Calu3 (cell line): Measurements from ENCODE around the gene EWSR1. TPM values are rescaled to one million over a fixed set of nuclear protein-coding genes. Genes with fewer than 3 reads are reported as not detected.

Experiments
- BruUV-seq: library from RNA; stranded (reverse); fragments of 400-500 nt; replicated peaks from 2 replicates; lab custom pipeline; 2021; lab: Mats Ljungman, UMichigan
- CTCF ChIA-PET: fragments of 300-600 bp; sonication (Branson Sonifier 250); formaldehyde crosslinking; loops from one replicate; lab custom pipeline; 2022; ENCODE audit warnings: antibody characterized with exemption; lab: Charles Lee
- DNase-seq: peaks from one replicate; pipeline ENCODE4 v3.0.0; 2022
- H3K27ac Mint-ChIP-seq: one replicate; pipeline ENCODE4 v1.8.0; 2022; ENCODE audit warnings: mixed read lengths; ENCODE audit not compliant: unreplicated experiment
- H3K27me3 Mint-ChIP-seq: one replicate; pipeline ENCODE4 v1.8.0; 2022; ENCODE audit warnings: mixed read lengths; ENCODE audit not compliant: unreplicated experiment
- H3K36me3 Mint-ChIP-seq: one replicate; pipeline ENCODE4 v1.8.0; 2022; ENCODE audit warnings: mild to moderate bottlenecking, moderate library complexity, mixed read lengths; ENCODE audit not compliant: insufficient read depth, unreplicated experiment
- H3K4me1 Mint-ChIP-seq: one replicate; pipeline ENCODE4 v1.8.0; 2022; ENCODE audit warnings: mild to moderate bottlenecking, low read depth, mixed read lengths; ENCODE audit not compliant: unreplicated experiment
- H3K4me3 Mint-ChIP-seq: one replicate; pipeline ENCODE4 v1.8.0; 2022; ENCODE audit warnings: mild to moderate bottlenecking, low read depth, moderate library complexity, mixed read lengths; ENCODE audit not compliant: unreplicated experiment
- H3K9me3 Mint-ChIP-seq: one replicate; pipeline ENCODE4 v1.8.0; 2022; ENCODE audit warnings: low read depth, mixed read lengths; ENCODE audit not compliant: unreplicated experiment
- intact Hi-C: fragments of 100-400 bp; cut with micrococcal nuclease; formaldehyde crosslinking; loops from one replicate; pipeline ENCODE4 v1.10.0; 2022; ENCODE audit not compliant: unreplicated experiment
- total RNA-seq: library from RNA; stranded (reverse); gene quantifications from 2 replicates; pipeline ENCODE4 v1.2.3, GENCODE V29; 2022
- TF ChIP-seq, protein P1 (sequence below): fragments of 200-600 bp; IDR thresholded peaks from one replicate; pipeline ENCODE4 v1.8.0; 2022; ENCODE audit warnings: antibody characterized with exemption; ENCODE audit not compliant: unreplicated experiment

EWSR1 gene
- total RNA-seq, 1 experiment from 2014 or later: 374 TPM

DNA sequence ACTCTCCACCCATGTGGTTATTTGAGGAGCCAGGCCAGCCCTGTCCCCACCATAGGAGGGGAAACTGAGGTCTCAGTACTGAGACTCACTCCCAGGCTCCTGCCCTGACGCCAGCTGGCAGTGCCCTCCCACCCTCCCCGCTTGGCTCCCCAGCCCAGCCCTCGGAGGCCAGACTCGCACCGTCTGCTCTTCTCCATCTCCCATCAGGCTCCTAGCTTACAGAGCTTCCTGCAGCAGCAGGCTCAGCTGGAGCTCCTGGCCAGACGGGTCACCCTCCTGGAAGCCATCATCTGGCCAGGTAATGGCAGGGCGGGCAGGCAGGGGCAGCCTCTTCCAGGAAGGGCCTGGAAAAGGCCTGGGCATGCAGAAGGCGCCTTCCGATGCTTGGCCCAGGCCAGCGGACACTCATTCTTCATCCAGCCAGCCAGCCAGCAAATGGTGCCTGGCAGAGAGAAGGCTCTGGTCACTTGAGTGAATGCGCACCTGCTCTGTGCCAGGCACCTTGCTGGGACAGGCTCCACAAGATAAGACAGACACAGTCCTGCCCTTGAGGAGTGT lies 12.9 kb upstream of the EWSR1 start:
- Mint-ChIP-seq H3K4me3 (no peak overlapping the region), H3K9me3 (no peaks in the 10 kb centered on the region), H3K36me3 (peaks cover 19% of the 10 kb centered on the region), H3K27me3 (peaks cover 27% of the 10 kb centered on the region), H3K4me1 (no peaks in the 10 kb centered on the region), H3K27ac (no peak overlapping the region)
- intact Hi-C loops: no loop called here
- no TSS peak for BruUV-seq
- TF ChIP-seq, protein P1, sequence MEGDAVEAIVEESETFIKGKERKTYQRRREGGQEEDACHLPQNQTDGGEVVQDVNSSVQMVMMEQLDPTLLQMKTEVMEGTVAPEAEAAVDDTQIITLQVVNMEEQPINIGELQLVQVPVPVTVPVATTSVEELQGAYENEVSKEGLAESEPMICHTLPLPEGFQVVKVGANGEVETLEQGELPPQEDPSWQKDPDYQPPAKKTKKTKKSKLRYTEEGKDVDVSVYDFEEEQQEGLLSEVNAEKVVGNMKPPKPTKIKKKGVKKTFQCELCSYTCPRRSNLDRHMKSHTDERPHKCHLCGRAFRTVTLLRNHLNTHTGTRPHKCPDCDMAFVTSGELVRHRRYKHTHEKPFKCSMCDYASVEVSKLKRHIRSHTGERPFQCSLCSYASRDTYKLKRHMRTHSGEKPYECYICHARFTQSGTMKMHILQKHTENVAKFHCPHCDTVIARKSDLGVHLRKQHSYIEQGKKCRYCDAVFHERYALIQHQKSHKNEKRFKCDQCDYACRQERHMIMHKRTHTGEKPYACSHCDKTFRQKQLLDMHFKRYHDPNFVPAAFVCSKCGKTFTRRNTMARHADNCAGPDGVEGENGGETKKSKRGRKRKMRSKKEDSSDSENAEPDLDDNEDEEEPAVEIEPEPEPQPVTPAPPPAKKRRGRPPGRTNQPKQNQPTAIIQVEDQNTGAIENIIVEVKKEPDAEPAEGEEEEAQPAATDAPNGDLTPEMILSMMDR: no peak
- no peak for DNase-seq
- CTCF ChIA-PET: no interaction called here

DNA sequence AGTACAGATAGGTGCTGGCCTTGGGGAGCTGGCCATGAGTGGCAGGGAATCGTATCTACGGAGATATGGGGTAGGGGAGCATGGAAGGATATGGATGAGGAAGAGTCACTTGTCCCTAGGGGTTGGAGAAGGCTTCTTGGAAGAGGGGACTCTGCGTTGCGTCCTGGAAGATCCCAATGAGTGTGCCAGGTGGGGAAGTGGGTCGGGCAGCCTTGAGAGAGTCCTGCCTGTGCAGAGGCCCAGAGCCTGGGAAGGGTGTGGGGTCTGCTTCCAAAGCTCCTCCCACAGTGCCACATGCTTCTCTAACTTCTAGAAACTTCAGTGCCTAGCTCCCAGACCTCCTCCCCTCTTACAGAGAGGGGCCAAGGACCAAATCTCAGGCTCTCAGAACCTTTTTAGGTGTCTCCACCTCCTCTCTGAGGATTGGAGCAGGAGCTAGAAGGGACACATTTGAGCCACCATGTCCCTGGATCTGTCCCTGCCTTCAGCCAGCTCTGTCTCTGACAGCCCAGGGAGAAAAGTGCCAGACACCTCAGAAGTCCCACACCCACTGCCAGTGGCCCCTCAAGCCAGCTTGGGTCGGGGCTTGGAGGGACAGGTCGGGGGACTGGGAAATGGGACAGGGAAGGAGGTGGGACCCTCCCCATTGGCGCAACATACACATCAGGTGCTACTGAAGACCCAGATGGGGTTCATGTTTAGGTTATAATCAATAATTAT lies 11.3 kb upstream of the EWSR1 start:
- DNase-seq: no peak
- CTCF ChIA-PET: no interaction called here
- Mint-ChIP-seq H3K4me3 (no peak overlapping the region), H3K4me1 (no peaks in the 10 kb centered on the region), H3K27me3 (peaks cover 26% of the 10 kb centered on the region), H3K36me3 (peaks cover 19% of the 10 kb centered on the region), H3K9me3 (no peaks in the 10 kb centered on the region), H3K27ac (no peak overlapping the region)
- no TSS peak for BruUV-seq
- intact Hi-C loops: no loop called here
- TF ChIP-seq, protein P1: no peak

DNA sequence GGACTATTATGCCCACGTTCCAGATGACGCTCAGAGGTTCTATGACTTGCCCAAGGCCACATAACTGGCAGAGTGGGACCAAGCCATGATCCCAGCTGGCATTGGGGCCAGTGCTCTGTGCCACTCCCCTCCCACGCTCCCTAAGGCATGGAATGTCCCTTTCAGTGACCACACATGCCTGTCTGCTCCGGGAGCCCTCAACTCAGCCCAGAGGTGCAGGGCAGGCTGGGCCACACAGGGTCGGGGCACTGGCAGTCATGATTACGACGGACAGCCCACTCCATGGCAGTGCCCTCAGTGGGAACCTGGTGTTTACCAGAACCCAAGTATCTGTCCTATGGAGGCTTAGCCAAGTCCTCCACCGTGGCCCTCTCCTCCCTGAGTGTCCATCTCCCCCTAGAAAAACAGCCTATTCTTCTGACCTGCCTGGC lies 10.3 kb upstream of the EWSR1 start:
- peaks cover 19% of the 10 kb centered on the region for H3K36me3 Mint-ChIP-seq
- no peaks in the 10 kb centered on the region for H3K9me3 Mint-ChIP-seq
- no peak for DNase-seq
- no peak overlapping the region for H3K4me3 Mint-ChIP-seq
- no peaks in the 10 kb centered on the region for H3K4me1 Mint-ChIP-seq
- no peak overlapping the region for H3K27ac Mint-ChIP-seq
- intact Hi-C loops: no loop called here
- TF ChIP-seq, protein P1: no peak
- H3K27me3 Mint-ChIP-seq: peaks cover 16% of the 10 kb centered on the region
- no TSS peak for BruUV-seq
- CTCF ChIA-PET: no interaction called here

DNA sequence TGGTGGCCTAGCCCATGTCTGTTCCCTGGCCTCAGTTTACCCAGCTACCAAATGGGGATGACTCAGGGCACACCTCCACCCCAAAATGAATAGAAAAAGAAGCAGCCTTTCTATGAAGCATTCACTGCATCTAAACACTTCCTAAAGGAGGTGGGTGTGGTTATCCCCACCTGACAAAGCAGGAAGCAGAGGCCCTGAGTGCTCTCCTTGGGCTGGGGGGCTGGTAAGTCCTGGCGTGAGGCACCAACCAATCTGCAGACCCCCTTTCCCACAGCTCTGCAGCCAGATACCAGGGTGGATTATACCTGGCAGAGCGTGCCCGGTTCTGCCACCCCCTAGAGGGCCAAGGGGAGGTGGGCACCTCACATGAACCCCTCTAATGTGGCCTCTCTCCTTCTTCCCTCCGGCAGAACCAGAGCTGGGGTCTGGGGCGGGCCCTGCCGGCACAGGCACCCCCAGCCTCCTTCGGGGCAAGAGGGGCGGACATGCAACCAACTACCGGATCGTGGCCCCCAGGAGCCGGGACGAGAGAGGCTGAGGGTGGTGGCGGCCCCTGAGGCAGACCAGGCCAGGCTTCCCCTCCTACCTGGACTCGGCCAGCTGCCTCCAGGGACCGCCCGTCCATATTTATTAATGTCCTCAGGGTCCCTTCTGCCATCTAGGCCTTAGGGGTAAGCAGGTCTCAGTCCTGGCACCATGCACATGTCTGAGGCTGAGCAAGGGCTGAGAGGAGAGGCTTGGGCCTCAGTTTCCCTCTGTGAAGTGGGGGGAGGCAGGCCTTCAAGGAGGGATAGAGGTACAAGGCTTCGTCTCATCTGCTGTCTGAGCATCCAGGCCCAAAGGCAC lies 9.4 kb upstream of the EWSR1 start:
- DNase-seq: no peak
- no peak overlapping the region for H3K4me3 Mint-ChIP-seq
- intact Hi-C loops: no loop called here
- H3K4me1 Mint-ChIP-seq: no peaks in the 10 kb centered on the region
- CTCF ChIA-PET: no interaction called here
- no TSS peak for BruUV-seq
- no peak overlapping the region for H3K27ac Mint-ChIP-seq
- TF ChIP-seq, protein P1: no peak
- peaks cover 13% of the 10 kb centered on the region for H3K27me3 Mint-ChIP-seq
- H3K36me3 Mint-ChIP-seq: peaks cover 19% of the 10 kb centered on the region
- H3K9me3 Mint-ChIP-seq: no peaks in the 10 kb centered on the region
